ENCODE results near the gene IGSF10. TPM values are rescaled to one million over a fixed set of nuclear protein-coding genes. Genes with fewer than 3 reads are reported as not detected.

IGSF10 gene
- polyA plus RNA-seq, 1 donor from 2014 or later: not detected

DNA sequence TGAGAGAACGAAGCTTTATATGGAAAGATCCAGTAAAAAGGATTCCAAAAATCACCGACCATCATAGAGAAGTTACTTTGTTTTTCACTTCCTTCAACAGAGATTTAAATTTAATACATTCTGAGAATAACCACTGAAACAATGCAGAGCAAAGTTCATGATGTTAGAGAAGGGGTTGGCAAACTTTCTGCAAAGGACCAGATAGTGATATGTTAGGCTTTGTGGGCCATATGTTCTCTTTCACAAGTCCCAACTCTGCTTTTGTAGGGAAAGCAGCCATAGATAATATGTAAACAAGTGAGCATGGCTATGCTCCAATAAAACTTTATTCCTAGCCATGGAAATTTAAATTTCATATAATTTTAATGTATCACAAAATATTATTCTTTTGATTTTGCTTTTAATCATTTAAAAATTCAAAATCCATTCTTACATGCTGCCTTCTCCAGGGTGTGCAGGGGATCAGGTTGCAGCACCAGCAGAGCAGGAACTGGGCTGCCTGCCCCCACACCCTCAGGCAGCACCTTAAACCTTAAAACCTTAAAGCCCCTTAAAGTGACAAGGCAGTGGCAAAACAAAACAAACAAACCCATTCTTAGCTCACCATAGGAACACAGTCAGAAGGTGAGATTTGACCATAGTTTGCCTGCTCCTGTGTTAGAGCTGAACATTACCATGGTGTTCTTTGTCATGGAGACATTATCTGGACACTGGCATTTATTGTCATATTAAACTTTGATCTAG lies 16.9 kb upstream of the IGSF10 start:
- Mint-ChIP-seq H3K36me3 (peaks cover 2% of the 10 kb centered on the region), H3K4me3 (no peak overlapping the region), H3K27ac (no peak overlapping the region), H3K27me3 (no peaks in the 10 kb centered on the region), H3K4me1 (no peaks in the 10 kb centered on the region), H3K9me3 (peaks cover 2 to 12% (median 8%) of the 10 kb centered on the region in 3 donors)

DNA sequence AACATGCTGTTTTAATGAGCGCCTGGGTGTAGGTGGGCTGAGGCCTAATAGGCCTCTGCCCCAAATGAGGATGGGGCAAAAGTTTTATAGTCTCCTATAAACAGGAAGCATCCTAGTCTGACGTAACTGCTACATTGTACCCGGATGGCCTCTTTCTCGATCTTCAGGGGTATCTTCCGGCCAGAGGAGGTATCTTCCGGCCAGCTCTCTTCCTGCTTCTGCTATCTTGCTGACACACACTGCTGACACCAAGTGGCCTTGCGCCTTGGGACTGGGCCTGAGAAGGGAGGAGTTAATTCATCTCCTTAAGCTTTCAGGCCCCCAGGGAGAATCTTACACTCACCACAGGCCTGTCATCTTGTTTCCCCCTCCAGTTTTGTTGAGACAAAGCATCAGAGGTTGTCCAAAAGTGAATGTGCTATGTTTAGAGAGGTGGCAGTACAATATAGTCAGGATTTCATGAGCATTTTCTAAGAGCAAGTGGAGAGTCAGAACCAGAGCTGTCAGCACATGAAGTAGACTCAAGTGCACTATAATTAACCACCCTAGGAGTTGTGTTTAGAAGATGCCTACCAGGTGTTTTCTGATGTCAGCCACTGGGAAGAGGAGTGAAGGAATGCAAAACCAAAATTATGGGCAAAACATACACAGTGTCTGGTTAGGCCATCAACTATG lies 15.6 kb upstream of the IGSF10 start:
- Mint-ChIP-seq H3K9me3 (no peaks in the 10 kb centered on the region), H3K27ac (no peak overlapping the region), H3K4me3 (no peak overlapping the region), H3K4me1 (no peaks in the 10 kb centered on the region), H3K27me3 (no peaks in the 10 kb centered on the region), H3K36me3 (peaks cover 2% of the 10 kb centered on the region)

DNA sequence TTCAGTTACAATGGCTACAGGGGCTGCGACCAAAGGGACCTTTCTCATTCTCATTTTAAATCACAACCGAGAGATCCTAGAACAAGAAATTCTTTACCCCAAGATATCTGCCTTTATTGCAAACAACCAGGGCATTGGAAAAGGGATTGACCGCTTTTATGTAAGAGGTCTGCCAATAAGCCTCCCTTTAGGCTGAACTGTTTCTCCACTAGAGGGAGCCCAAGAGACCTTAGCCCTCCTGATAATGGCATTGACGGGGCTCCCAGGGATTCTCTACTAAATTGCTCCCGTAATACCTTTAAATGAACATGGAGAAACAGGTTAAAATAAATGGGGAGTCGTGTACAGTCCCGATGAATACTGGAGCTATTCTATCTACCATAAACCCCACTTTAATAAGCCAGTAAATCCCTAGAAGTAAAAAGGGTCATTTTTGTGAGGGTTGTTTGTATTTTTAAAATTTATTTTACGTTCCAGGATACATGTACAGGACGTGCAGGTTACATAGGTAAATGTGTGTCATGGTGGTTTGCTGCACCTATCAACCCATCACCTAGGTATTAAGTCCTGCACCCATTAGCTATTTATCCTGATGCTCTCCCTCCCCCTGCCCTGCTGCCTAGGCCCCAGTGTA lies 7.5 kb upstream of the IGSF10 start:
- Mint-ChIP-seq H3K27me3 (no peaks in the 10 kb centered on the region), H3K36me3 (no peaks in the 10 kb centered on the region), H3K27ac (no peak overlapping the region), H3K4me3 (no peak overlapping the region), H3K9me3 (peaks cover 0 to 5% (median 5%) of the 10 kb centered on the region in 3 donors), H3K4me1 (peaks cover 6 to 9% (median 9%) of the 10 kb centered on the region in 3 donors)

DNA sequence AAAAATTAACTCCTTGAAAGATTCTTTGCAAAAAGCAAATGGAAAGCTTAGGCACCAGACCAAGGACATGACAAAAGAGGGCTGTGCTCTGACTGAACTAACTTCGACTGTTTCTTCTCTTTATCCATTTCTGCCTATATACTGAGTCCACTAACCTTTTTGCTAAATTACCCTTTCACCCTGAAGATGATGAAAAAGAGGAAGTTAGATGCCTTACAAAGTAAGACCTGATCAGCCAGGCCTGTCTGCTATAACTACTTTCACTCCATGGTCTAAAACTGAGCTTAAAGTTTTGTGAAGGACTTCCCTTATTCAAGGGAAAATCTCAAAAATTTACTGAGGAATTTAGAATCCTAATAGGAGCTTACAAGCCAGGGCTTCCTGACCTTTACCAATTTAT lies 6.2 kb upstream of the IGSF10 start:
- Mint-ChIP-seq H3K36me3 (no peaks in the 10 kb centered on the region), H3K4me1 (peaks cover 6 to 9% (median 9%) of the 10 kb centered on the region in 3 donors), H3K27me3 (peaks cover 2% of the 10 kb centered on the region), H3K27ac (no peak overlapping the region), H3K9me3 (peaks cover 0 to 5% (median 5%) of the 10 kb centered on the region in 3 donors), H3K4me3 (no peak overlapping the region)

DNA sequence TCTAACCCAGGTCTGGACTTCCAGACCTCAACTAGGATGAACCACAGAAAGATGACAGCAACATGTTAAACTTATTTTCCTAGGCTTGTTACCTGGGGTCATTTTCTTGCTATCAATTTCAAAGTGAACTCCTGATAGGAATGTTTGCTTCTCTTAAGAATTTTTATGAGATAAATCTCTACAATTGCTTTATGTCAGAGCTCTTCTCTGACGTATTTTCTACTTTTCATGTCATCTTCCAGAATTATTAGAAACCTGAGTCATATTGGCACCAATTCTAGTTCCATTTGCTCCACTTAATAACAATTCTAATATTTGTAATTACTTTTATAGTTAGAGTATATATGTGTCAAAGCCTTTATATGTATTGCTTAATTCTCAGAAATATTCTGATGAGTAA lies 2.1 kb upstream of the IGSF10 start:
- peaks cover 17% of the 10 kb centered on the region for H3K27me3 Mint-ChIP-seq
- H3K27ac Mint-ChIP-seq: peak overlapping the region in 1 of 3 donors; percentile 13
- no peak overlapping the region for H3K4me3 Mint-ChIP-seq
- H3K4me1 Mint-ChIP-seq: peaks cover 4 to 9% (median 9%) of the 10 kb centered on the region in 3 donors
- no peaks in the 10 kb centered on the region for H3K36me3 Mint-ChIP-seq
- H3K9me3 Mint-ChIP-seq: no peaks in the 10 kb centered on the region

DNA sequence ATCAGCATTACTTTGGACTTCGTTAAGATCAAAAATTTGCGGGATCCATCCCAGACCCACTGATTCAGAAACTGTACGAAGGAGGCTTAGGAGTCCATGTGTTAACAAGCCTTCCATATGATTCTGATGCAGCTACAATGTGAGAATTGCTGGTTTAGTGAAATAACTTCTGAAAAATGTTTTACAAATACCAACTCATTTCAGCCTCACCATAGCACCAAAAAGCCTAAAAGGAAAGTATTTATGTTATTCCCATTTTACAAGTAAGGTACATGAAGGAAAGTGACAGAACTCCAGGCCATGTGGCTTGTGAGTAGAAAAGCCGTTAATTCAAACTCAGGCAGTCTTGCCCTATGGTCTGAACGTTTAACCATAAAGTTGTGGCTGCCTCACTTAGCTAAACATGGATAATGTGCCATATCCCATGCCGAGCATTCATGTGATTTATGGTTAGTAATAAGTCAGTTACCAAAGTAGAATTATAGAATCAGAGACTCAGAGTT lies 1.5 kb upstream of the IGSF10 start:
- Mint-ChIP-seq H3K4me1 (peaks cover 4 to 9% (median 7%) of the 10 kb centered on the region in 3 donors), H3K4me3 (no peak overlapping the region), H3K9me3 (no peaks in the 10 kb centered on the region), H3K27me3 (peaks cover 17% of the 10 kb centered on the region), H3K36me3 (no peaks in the 10 kb centered on the region), H3K27ac (no peak overlapping the region)

DNA sequence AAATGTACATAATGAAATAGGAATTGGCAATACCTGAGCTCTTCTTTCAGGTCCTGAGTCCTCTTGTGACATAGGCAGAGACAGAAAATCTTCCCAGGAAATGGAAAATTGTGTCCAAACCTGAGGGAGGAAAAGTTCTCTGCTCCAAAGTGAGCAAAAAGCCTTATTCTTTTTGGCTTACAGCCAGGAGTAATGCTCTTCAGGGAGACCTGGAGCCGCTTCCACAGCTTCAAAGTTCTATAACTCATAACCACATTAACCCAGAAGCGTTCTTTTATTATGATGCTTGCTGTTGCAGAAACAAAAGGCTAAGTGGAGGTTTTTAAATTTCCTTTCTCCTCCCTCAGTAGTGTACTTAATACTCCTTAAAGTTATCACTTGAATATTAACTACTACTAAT lies 633 bp downstream of the IGSF10 start:
- peaks cover 17% of the 10 kb centered on the region for H3K27me3 Mint-ChIP-seq
- peak overlapping the region in 2 of 4 donors; percentile 39 to 60 for H3K4me3 Mint-ChIP-seq
- peaks cover 1 to 3% (median 3%) of the 10 kb centered on the region in 3 donors for H3K4me1 Mint-ChIP-seq
- H3K27ac Mint-ChIP-seq: no peak overlapping the region
- H3K36me3 Mint-ChIP-seq: no peaks in the 10 kb centered on the region
- H3K9me3 Mint-ChIP-seq: no peaks in the 10 kb centered on the region

DNA sequence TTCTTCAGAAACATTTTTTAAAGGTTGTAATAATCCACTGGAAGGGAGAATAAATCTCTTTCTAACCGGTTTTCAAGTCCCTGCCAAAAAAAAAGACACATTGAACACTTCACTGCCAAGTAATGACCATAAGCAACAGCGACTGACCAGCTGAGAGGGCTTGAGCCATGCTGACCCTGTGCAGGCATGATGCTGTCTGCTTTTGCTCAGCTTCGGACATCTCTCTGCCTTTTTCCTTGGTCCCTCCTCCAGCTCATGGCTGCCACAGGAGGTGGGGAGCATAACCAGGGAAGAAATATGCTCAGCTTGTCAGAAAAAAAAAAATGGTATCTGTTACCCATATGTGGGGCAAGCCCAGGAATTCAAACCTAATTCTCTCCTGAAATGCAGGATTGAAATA lies 1.5 kb downstream of the IGSF10 start:
- H3K9me3 Mint-ChIP-seq: no peaks in the 10 kb centered on the region
- peaks cover 17% of the 10 kb centered on the region for H3K27me3 Mint-ChIP-seq
- peaks cover 1 to 3% (median 3%) of the 10 kb centered on the region in 3 donors for H3K4me1 Mint-ChIP-seq
- H3K36me3 Mint-ChIP-seq: no peaks in the 10 kb centered on the region
- H3K27ac Mint-ChIP-seq: no peak overlapping the region
- no peak overlapping the region for H3K4me3 Mint-ChIP-seq

DNA sequence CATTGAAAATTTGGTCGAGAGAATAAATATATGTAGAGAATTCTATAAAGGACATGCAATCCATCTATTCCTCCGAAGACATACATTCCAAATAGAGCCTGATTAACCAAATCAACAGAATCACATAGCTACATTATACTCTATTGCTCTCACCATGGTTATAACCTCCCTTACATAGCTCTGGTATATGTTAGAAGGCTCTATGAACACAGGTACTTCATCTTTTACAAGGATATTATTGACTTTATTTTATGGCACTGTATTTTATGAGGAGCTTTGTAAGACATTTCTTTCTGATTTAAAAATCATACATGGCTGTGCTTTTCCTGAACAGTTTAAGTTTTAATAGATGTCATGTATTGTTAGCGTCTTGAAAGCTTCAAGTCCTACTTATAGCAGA lies 4.8 kb downstream of the IGSF10 start:
- H3K4me3 Mint-ChIP-seq: no peak overlapping the region
- H3K27ac Mint-ChIP-seq: no peak overlapping the region
- no peaks in the 10 kb centered on the region for H3K9me3 Mint-ChIP-seq
- peaks cover 0 to 5% (median 1%) of the 10 kb centered on the region in 3 donors for H3K4me1 Mint-ChIP-seq
- H3K27me3 Mint-ChIP-seq: peaks cover 11% of the 10 kb centered on the region
- no peaks in the 10 kb centered on the region for H3K36me3 Mint-ChIP-seq

DNA sequence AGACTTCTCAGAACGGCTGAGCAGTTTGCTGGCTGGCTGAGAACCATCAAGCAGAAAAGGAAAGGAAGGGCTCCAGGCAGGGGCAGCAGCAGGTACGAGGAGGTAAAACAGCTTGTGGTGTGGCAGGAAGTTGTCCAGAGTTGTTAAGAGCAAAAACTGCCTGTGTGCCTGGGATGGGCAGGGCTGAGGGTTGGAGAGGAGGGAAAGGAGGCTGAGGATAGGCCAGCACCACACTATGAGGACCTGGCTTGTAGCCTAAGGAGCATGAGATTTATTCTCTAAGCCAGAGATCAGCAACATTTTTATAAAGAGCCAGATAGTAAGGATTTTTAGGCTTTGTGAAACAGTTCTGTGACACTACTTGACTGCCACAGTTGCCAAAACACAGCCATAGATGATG lies 8.0 kb downstream of the IGSF10 start:
- Mint-ChIP-seq H3K36me3 (peaks cover 4% of the 10 kb centered on the region), H3K9me3 (no peaks in the 10 kb centered on the region), H3K4me3 (peak overlapping the region in 1 of 4 donors; percentile 26), H3K27me3 (peaks cover 3% of the 10 kb centered on the region), H3K27ac (no peak overlapping the region), H3K4me1 (peaks cover 0 to 2% (median 0%) of the 10 kb centered on the region in 3 donors)

DNA sequence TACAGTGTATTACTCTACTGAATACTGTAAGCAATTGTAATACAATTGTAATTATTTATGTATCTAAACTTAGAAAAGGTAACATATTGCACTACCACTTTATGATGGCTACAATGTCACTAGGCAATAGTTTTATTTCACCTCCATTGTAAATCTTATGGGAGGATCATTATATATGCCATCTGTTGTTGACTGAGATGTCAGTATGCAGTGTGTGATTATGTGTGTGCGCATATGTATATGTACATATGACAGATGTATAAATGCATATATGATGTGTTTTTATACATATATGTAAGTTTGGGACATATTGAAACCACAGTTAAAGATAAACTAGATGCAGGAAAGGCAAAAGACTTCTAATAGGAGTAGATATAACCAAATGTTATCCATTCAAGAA lies 8.5 kb downstream of the IGSF10 start:
- H3K4me3 Mint-ChIP-seq: peak overlapping the region in 1 of 4 donors; percentile 26
- no peak overlapping the region for H3K27ac Mint-ChIP-seq
- H3K4me1 Mint-ChIP-seq: peaks cover 0 to 2% (median 0%) of the 10 kb centered on the region in 3 donors
- peaks cover 4% of the 10 kb centered on the region for H3K27me3 Mint-ChIP-seq
- H3K9me3 Mint-ChIP-seq: no peaks in the 10 kb centered on the region
- peaks cover 4% of the 10 kb centered on the region for H3K36me3 Mint-ChIP-seq

DNA sequence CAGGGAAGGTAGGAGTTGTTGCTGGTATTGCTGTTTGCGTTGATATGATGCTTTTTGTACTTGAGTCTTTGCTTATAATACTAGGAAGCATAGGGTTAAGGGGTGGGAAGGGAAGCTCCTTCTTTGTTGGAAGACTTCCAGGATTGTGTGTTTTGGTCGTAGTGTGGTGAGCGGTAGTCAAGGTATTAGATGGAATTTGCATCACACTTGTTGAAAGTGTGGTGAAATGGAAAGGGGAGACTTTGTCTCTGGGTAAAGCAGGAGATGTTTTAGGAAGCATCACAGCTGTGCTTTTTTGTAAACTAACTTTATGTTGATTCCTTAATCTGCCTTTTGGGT lies 14.9 kb downstream of the IGSF10 start:
- Mint-ChIP-seq H3K4me1 (no peaks in the 10 kb centered on the region), H3K27ac (peak overlapping the region in 1 of 3 donors; percentile 18), H3K27me3 (peaks cover 4% of the 10 kb centered on the region), H3K9me3 (peaks cover 0 to 2% (median 1%) of the 10 kb centered on the region in 3 donors), H3K4me3 (no peak overlapping the region), H3K36me3 (peaks cover 4% of the 10 kb centered on the region)

DNA sequence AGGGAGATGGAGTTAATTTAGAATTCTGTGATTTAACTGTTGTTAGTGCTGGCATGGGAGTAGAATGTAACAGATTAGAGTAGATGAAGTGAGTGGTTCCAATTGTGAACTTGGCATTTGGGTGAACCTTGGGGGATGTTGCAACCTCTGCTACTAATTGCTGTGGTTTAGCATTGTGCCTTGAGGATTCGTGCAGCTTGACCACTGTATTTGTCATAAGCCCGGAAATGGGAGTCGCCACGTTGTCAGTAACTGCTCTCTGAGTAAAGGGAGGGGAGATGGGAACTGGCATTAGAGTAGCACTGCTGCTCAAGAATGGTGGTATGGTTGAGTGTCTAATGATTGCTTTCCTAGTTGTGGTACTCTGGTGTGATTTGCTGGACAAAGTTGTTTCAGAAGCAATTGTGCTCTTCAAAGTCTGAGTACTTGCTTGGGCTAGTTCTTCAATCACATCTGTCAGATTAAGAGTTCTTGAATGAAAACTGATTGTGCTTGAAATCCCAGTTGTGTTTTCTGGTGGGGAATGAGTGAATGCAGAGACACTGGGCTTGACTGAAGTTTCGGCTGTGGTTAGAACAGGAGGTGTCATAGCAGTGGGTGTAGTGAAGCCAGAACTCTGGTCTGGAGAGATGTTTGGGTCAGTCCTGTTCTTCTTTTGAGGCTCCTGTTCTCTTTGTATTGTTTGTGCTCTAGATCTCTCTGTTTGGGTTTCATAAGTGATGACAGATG lies 15.4 kb downstream of the IGSF10 start:
- Mint-ChIP-seq H3K27ac (peak overlapping the region in 1 of 3 donors; percentile 18), H3K36me3 (peaks cover 4% of the 10 kb centered on the region), H3K4me1 (no peaks in the 10 kb centered on the region), H3K4me3 (no peak overlapping the region), H3K27me3 (peaks cover 4% of the 10 kb centered on the region), H3K9me3 (peaks cover 0 to 2% (median 1%) of the 10 kb centered on the region in 3 donors)

DNA sequence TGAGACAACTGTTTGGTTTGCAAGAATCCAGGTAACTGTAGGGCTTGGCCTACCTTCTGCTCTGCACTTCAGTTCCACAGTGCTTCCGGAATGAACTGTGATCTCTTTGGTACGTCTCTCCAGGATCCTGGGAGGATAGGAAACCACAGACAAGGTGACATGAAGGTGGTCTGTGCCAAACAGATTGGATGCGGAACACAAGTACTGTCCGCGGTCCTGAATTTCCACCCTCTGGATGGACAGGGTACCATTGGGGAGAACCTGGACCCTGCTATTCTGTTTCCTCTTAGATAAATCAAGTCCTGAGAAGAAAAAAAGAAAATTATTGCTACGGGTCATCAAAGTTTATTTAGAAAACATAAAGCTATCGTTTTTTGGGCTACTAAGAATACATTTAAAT lies 17.3 kb downstream of the IGSF10 start:
- Mint-ChIP-seq H3K36me3 (no peaks in the 10 kb centered on the region), H3K9me3 (peaks cover 0 to 2% (median 1%) of the 10 kb centered on the region in 3 donors), H3K27me3 (peaks cover 2% of the 10 kb centered on the region), H3K27ac (no peak overlapping the region), H3K4me3 (no peak overlapping the region), H3K4me1 (no peaks in the 10 kb centered on the region)

DNA sequence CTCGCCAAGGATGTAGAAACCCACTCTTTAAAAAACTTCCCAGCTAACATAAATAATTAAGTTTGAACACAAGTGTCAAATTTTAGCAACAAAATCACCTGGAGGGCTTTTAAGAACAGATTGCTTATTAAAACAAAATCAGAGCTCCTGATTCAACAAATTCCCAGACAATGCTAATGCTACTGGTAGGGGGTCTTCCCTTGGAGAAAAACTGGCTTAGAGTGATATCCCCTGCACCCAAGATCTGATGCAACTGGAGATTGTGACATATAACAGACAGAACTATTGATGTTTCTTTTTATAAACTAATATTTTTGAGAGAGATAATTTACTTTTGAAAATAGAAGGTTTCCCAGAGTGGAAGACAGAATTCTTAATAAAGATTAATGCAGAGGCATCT lies 19.9 kb downstream of the IGSF10 start:
- H3K27ac Mint-ChIP-seq: no peak overlapping the region
- H3K36me3 Mint-ChIP-seq: no peaks in the 10 kb centered on the region
- H3K4me3 Mint-ChIP-seq: no peak overlapping the region
- H3K9me3 Mint-ChIP-seq: peaks cover 0 to 1% (median 0%) of the 10 kb centered on the region in 3 donors
- H3K27me3 Mint-ChIP-seq: no peaks in the 10 kb centered on the region
- no peaks in the 10 kb centered on the region for H3K4me1 Mint-ChIP-seq
